ENCODE results near the gene PSME3IP1.

The PSME3IP1 gene

DNA sequence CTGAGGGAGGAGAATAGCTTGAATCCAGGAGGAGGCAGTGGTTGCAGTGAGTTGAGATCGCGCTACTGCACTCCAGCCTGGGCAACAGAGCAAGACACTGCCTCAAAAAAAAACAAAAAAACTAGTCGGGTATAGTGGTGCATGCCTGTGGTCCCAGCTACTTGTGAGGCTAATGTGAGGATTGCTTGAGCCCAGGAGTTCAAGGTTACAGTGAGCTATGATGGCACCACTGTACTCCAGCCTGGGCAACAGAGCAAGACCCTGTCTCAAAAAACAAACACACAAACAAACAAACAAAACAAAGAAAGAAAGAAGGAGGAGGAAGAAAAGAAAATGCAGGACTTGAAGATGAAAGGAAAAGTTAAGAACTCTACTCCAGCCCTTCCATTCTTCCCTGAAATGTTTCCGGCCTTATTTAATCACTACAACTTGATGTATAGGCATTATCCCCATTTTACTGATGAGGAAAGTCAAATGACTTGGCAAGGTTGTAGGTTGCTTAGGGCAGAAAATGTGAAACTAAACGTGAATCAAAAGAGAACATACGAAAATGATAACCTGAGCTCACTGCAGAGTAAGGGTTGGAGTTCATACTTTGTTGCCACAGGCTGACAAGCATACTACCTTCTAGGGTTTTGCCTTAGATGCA lies 30.0 kb downstream of the PSME3IP1 start:
- Histone ChIP-seq H3K4me3 (ENCODE audit: low read length) (no peak overlapping the region), H3K79me2 (ENCODE audit: low read length) (no peaks in the 10 kb centered on the region), H3K27ac (ENCODE audit: low read length) (no peak overlapping the region), H3K4me2 (ENCODE audit: low read length) (no peak overlapping the region), H2AFZ (ENCODE audit: low read depth, low read length) (no peak overlapping the region), H3K27me3 (ENCODE audit: low read depth, low read length) (no peaks in the 10 kb centered on the region), H3K9ac (ENCODE audit: low read length) (no peak overlapping the region), H3K36me3 (replicated peaks; ENCODE audit: low read depth, low read length) (peaks cover 54% of the 10 kb centered on the region), H3K4me1 (ENCODE audit: low read length) (no peaks in the 10 kb centered on the region), H3K9me3 (ENCODE audit: insufficient read depth, low read length) (no peaks in the 10 kb centered on the region), H4K20me1 (ENCODE audit: insufficient read depth, low read length) (no peaks in the 10 kb centered on the region)
- TF ChIP-seq EZH2phosphoT487 (IDR thresholded peaks at IDR 0.05; ENCODE audit: low read depth): no peak
- TF ChIP-seq, protein P1, sequence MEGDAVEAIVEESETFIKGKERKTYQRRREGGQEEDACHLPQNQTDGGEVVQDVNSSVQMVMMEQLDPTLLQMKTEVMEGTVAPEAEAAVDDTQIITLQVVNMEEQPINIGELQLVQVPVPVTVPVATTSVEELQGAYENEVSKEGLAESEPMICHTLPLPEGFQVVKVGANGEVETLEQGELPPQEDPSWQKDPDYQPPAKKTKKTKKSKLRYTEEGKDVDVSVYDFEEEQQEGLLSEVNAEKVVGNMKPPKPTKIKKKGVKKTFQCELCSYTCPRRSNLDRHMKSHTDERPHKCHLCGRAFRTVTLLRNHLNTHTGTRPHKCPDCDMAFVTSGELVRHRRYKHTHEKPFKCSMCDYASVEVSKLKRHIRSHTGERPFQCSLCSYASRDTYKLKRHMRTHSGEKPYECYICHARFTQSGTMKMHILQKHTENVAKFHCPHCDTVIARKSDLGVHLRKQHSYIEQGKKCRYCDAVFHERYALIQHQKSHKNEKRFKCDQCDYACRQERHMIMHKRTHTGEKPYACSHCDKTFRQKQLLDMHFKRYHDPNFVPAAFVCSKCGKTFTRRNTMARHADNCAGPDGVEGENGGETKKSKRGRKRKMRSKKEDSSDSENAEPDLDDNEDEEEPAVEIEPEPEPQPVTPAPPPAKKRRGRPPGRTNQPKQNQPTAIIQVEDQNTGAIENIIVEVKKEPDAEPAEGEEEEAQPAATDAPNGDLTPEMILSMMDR (IDR thresholded peaks at IDR 0.05; ENCODE audit: low read depth, low read length): no peak

GRCh38 chr16:57153841-57154240 lies 32.0 kb downstream of the PSME3IP1 start:
- H3K27ac ChIP-seq (ENCODE audit: low read length): no peak overlapping the region
- H2AFZ ChIP-seq (ENCODE audit: low read depth, low read length): no peak overlapping the region
- H3K4me1 ChIP-seq (ENCODE audit: low read length): no peaks in the 10 kb centered on the region
- H3K79me2 ChIP-seq (ENCODE audit: low read length): no peaks in the 10 kb centered on the region
- H3K9me3 ChIP-seq (ENCODE audit: insufficient read depth, low read length): no peaks in the 10 kb centered on the region
- peaks cover 42% of the 10 kb centered on the region for H3K36me3 ChIP-seq (replicated peaks; ENCODE audit: low read depth, low read length)
- H3K27me3 ChIP-seq (ENCODE audit: low read depth, low read length): no peaks in the 10 kb centered on the region
- H4K20me1 ChIP-seq (ENCODE audit: insufficient read depth, low read length): no peaks in the 10 kb centered on the region
- TF ChIP-seq, protein P1 (IDR thresholded peaks at IDR 0.05; ENCODE audit: low read depth, low read length): no peak
- TF ChIP-seq EZH2phosphoT487 (IDR thresholded peaks at IDR 0.05; ENCODE audit: low read depth): no peak
- no peak overlapping the region for H3K9ac ChIP-seq (ENCODE audit: low read length)
- H3K4me2 ChIP-seq (ENCODE audit: low read length): no peak overlapping the region
- H3K4me3 ChIP-seq (ENCODE audit: low read length): no peak overlapping the region

DNA sequence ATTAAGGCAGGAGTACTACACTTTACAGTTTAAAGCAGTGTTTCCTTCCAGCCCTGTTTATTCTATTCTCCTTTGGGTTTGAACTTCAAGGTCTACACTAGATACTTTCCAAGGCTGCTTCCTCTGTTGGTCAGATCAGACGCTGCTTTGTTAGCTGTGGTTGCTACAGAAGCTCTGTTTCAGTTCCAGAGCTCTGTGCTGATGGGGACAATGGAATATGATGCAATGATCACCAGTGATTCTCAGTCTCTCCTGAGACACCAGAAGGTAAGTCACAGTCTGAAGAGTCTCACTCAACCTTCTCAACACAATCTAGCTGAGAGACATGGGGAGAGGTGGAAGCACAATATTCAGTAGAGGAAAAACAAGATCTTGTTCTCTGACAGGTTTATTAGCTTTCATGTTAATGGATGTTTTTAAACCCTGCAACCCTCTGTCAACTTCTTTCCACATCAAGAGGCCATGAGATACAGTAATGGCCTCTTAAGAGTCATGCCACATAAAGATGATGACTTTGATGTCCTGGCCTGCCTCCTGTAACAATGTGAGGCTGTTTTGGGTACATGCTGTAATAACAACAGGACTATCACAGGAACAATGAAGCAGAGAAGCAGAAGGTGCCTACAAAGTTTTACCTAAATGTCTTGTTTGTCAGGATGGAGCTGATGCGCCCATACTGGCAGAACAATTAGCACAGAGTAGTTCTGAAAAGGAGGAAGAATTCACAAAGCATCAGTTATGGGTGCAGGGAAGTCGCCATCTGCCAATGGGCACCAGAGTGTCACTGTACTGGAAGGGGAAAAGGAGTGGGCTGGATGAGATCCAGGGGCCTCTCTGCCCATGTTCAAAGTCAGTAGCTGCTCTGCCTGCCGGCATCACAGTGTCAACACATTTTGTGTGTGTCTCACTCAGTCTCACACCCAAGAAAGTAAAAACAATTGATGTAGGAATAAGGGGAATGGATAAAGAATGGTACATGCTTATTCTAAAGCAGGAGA lies 33.4 kb downstream of the PSME3IP1 start:
- H3K9me3 ChIP-seq (ENCODE audit: insufficient read depth, low read length): no peaks in the 10 kb centered on the region
- no peaks in the 10 kb centered on the region for H3K27me3 ChIP-seq (ENCODE audit: low read depth, low read length)
- H3K4me3 ChIP-seq (ENCODE audit: low read length): no peak overlapping the region
- TF ChIP-seq EZH2phosphoT487 (IDR thresholded peaks at IDR 0.05; ENCODE audit: low read depth): no peak
- TF ChIP-seq, protein P1 (IDR thresholded peaks at IDR 0.05; ENCODE audit: low read depth, low read length): no peak
- no peak overlapping the region for H3K4me2 ChIP-seq (ENCODE audit: low read length)
- H3K36me3 ChIP-seq (replicated peaks; ENCODE audit: low read depth, low read length): peaks cover 35% of the 10 kb centered on the region
- H3K27ac ChIP-seq (ENCODE audit: low read length): no peak overlapping the region
- no peaks in the 10 kb centered on the region for H3K79me2 ChIP-seq (ENCODE audit: low read length)
- H3K9ac ChIP-seq (ENCODE audit: low read length): no peak overlapping the region
- H3K4me1 ChIP-seq (ENCODE audit: low read length): no peaks in the 10 kb centered on the region
- H2AFZ ChIP-seq (ENCODE audit: low read depth, low read length): no peak overlapping the region
- no peaks in the 10 kb centered on the region for H4K20me1 ChIP-seq (ENCODE audit: insufficient read depth, low read length)

DNA sequence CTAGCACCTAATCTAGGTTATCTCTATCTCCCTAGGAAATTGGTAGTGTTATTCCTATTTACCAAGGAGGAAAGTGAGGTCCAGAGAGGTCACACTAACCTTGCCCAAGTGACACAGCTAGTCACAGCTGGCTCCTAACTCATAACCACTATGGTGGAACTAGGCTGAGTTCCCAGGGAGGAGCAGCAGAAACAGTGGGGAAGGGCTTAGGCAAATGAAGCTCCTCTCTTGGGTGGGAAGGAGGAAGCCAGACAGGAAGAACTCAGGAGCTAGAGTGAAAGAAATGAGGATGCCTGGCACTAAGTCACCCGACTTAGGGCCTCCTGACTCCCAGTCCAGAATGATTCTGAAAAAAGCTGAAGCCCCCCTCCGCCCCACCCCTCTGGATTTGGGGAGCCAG lies 34.5 kb downstream of the PSME3IP1 start:
- no peak overlapping the region for H3K4me2 ChIP-seq (ENCODE audit: low read length)
- no peak overlapping the region for H3K9ac ChIP-seq (ENCODE audit: low read length)
- no peaks in the 10 kb centered on the region for H3K27me3 ChIP-seq (ENCODE audit: low read depth, low read length)
- H3K4me1 ChIP-seq (ENCODE audit: low read length): no peaks in the 10 kb centered on the region
- TF ChIP-seq, protein P1 (IDR thresholded peaks at IDR 0.05; ENCODE audit: low read depth, low read length): no peak
- TF ChIP-seq EZH2phosphoT487 (IDR thresholded peaks at IDR 0.05; ENCODE audit: low read depth): no peak
- peaks cover 26% of the 10 kb centered on the region for H3K36me3 ChIP-seq (replicated peaks; ENCODE audit: low read depth, low read length)
- no peak overlapping the region for H3K4me3 ChIP-seq (ENCODE audit: low read length)
- no peak overlapping the region for H2AFZ ChIP-seq (ENCODE audit: low read depth, low read length)
- no peaks in the 10 kb centered on the region for H4K20me1 ChIP-seq (ENCODE audit: insufficient read depth, low read length)
- H3K27ac ChIP-seq (ENCODE audit: low read length): no peak overlapping the region
- H3K79me2 ChIP-seq (ENCODE audit: low read length): no peaks in the 10 kb centered on the region
- H3K9me3 ChIP-seq (ENCODE audit: insufficient read depth, low read length): no peaks in the 10 kb centered on the region

All from OCI-LY3 (cell line).